Vagina (tissue), 2 donors: ENCODE measurements around the gene PPOX.

Experiments used
- CTCF ChIP-seq, 3 experiments: fragments of 450-650 bp in 2 of 3; fragments of 200-600 bp in 1 of 3; sonication (generic) in 1 of 3; IDR thresholded peaks; one replicate each; pipeline ENCODE4 v1.5.1; 2017 to 2019; ENCODE audit warnings: antibody characterized with exemption in 3 of 3, mild to moderate bottlenecking in 2 of 3, moderate library complexity in 2 of 3
- POLR2A ChIP-seq, 2 donors: fragments of 450-650 bp; IDR thresholded peaks; one replicate each; pipeline ENCODE4 v1.6.1; 2017; ENCODE audit warnings: antibody characterized with exemption in 2 of 2, mild to moderate bottlenecking in 2 of 2, moderate library complexity in 2 of 2
- POLR2AphosphoS5 ChIP-seq, 2 donors: sonication (generic); formaldehyde crosslinking; IDR thresholded peaks; one replicate each; pipeline ENCODE4 v1.9.0; 2017; ENCODE audit warnings: antibody characterized with exemption in 2 of 2, mild to moderate bottlenecking in 2 of 2, low read depth in 1 of 2; ENCODE audit not compliant: insufficient read depth in 1 of 2

DNA sequence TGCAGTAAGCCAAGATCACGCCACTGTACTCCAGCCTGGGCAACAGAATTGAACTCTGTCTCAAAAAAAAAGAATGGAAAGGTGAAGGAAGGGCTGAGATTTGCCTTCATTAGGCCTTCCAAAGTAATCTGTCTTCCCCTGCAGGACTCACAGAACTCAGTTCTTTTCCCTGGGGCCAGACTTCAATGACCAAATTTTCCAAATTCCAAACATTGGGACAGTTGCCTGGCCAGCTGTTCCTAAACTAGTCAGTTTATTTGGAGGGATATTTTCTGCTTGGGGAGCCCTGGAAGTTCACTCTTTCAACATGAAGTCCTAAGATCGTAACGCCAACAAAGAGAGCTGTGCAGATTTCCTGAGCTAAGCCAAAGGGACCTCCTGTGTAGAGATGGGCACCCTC is 28.3 kb upstream of the PPOX start:
- TF ChIP-seq CTCF (IDR thresholded peaks at IDR 0.05) (no peak), POLR2A (IDR thresholded peaks at IDR 0.05) (no peak), POLR2AphosphoS5 (IDR thresholded peaks at IDR 0.05; ENCODE audit: insufficient read depth in 1 of 2, low read depth in 1 of 2) (no peak)
